Ascending aorta (tissue), 2 donors: ENCODE results near the gene SLC35E4. TPM values are rescaled to one million over a fixed set of nuclear protein-coding genes. Genes with fewer than 3 reads are reported as not detected.
"Not testable (repeated sequence)": the region's sequence is repeated elsewhere in the genome, so short reads cannot be mapped to it uniquely, and the experiment has no call there.

Source experiments
- DNase-seq, 2 donors: peaks; one replicate each; pipeline ENCODE4 v3.0.0-alpha.2; 2019; ENCODE audit warnings: low spot score in 2 of 2
- H3K27ac ChIP-seq, 2 donors: fragments of 200-600 bp; sonication (generic); one replicate each; pipeline ENCODE4 v1.5.1; 2016 to 2017; ENCODE audit warnings: mild to moderate bottlenecking in 1 of 2
- H3K27me3 ChIP-seq: fragments of 200-600 bp; sonication (generic); one replicate; pipeline ENCODE4 v1.5.1; 2017
- H3K36me3 ChIP-seq, 2 donors: fragments of 200-600 bp; sonication (generic); one replicate each; pipeline ENCODE4 v1.5.1; 2016
- H3K4me1 ChIP-seq, 2 donors: fragments of 200-600 bp; sonication (generic); one replicate each; pipeline ENCODE4 v1.5.1; 2016 to 2017; ENCODE audit warnings: mild to moderate bottlenecking in 1 of 2
- H3K4me3 ChIP-seq, 2 donors: fragments of 200-600 bp; sonication (generic); one replicate each; pipeline ENCODE4 v1.5.1; 2016 to 2017; ENCODE audit warnings: mild to moderate bottlenecking in 1 of 2
- H3K9me3 ChIP-seq, 2 donors: fragments of 200-600 bp; sonication (generic); one replicate each; pipeline ENCODE4 v1.5.1; 2016
- intact Hi-C: fragments of 100-400 bp; cut with DNase I; formaldehyde crosslinking; loops from one replicate; pipeline ENCODE4 v1.15.1; 2023
- total RNA-seq: library from RNA; depleted of rRNA; stranded (reverse); fragments of >200 nt; gene quantifications from one replicate; pipeline ENCODE4 v1.1.0, GENCODE V29; 2016
- TF ChIP-seq, protein P1 (sequence below), 3 experiments: fragments of 200-600 bp in 2 of 3; fragments of 450-650 bp in 1 of 3; sonication (generic) in 2 of 3; IDR thresholded peaks; one replicate each; pipeline ENCODE4 v1.5.1; 2016 to 2019; ENCODE audit warnings: antibody characterized with exemption in 3 of 3, mild to moderate bottlenecking in 1 of 3, moderate library complexity in 1 of 3

Gene SLC35E4
- total RNA-seq, 1 donor from 2014 or later = 38.1 TPM

- no peak overlapping the region for H3K27ac ChIP-seq
- intact Hi-C loops = no loop called here
- TF ChIP-seq, protein P1, sequence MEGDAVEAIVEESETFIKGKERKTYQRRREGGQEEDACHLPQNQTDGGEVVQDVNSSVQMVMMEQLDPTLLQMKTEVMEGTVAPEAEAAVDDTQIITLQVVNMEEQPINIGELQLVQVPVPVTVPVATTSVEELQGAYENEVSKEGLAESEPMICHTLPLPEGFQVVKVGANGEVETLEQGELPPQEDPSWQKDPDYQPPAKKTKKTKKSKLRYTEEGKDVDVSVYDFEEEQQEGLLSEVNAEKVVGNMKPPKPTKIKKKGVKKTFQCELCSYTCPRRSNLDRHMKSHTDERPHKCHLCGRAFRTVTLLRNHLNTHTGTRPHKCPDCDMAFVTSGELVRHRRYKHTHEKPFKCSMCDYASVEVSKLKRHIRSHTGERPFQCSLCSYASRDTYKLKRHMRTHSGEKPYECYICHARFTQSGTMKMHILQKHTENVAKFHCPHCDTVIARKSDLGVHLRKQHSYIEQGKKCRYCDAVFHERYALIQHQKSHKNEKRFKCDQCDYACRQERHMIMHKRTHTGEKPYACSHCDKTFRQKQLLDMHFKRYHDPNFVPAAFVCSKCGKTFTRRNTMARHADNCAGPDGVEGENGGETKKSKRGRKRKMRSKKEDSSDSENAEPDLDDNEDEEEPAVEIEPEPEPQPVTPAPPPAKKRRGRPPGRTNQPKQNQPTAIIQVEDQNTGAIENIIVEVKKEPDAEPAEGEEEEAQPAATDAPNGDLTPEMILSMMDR (IDR thresholded peaks at IDR 0.05) = no peak
These were observed 38.9 kb downstream of the SLC35E4 start for GRCh38 chr22:30674482-30674881.

DNA sequence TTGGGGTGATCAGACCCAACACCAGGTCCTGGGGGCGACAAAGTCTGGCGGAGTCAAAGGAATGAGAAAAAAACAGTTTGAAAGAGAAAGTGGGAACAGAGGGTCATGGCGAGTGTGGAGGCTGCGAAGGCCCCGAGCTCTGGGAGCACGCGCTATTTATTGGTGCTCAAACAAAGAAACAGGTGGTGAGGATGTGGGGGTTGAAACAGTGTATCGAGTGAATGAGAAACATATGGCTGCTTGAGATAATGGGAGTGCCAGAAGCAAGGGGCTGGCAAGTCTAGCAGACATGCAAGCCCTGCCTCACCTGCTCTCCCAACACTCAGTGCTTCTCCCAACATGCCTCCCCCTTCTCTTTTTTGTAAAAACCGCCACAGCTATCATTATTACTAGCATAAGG, 39.9 kb downstream of the SLC35E4 start:
- TF ChIP-seq, protein P1 (IDR thresholded peaks at IDR 0.05) = no peak
- no peak for DNase-seq
- Histone ChIP-seq H3K36me3 (no peaks in the 10 kb centered on the region), H3K27me3 (no peaks in the 10 kb centered on the region), H3K9me3 (no peaks in the 10 kb centered on the region), H3K27ac (no peak overlapping the region), H3K4me3 (no peak overlapping the region), H3K4me1 (no peaks in the 10 kb centered on the region)
- intact Hi-C loops = no loop called here

More at GRCh38 chr22:30674482-30674881, 38.9 kb downstream of the SLC35E4 start:
- Histone ChIP-seq H3K4me1 (no peaks in the 10 kb centered on the region), H3K4me3 (no peak overlapping the region), H3K9me3 (no peaks in the 10 kb centered on the region), H3K36me3 (no peaks in the 10 kb centered on the region), H3K27me3 (no peaks in the 10 kb centered on the region)
- no peak for DNase-seq

DNA sequence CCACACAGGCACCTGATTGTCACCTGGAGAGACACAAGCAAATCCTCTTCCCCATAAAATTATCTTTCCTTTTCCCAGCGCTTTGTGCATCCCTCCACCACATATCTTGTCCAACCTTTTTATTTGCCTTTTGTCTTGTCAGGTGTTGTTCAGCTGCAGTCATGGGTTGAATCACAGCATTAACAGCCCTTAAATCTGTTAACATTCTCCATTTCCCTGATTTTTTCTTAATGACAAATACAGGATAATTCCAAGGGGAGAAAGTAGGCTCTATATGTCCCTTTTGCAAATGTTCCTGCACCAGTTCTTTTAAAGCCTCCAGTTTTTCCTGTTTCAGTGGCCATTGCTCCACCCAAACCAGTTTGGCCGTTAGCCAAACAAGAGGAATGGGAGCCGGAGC, 41.0 kb downstream of the SLC35E4 start:
- H3K27me3 ChIP-seq, DNase-seq, H3K27ac ChIP-seq, H3K4me3 ChIP-seq, H3K9me3 ChIP-seq, H3K36me3 ChIP-seq, H3K4me1 ChIP-seq, intact Hi-C loops: not testable (repeated sequence)

- intact Hi-C loops, H3K4me1 ChIP-seq, DNase-seq, H3K27ac ChIP-seq, H3K9me3 ChIP-seq, H3K36me3 ChIP-seq, H3K27me3 ChIP-seq, H3K4me3 ChIP-seq: not testable (repeated sequence)
These were observed 44.5 kb downstream of the SLC35E4 start for GRCh38 chr22:30679895-30680690.

DNA sequence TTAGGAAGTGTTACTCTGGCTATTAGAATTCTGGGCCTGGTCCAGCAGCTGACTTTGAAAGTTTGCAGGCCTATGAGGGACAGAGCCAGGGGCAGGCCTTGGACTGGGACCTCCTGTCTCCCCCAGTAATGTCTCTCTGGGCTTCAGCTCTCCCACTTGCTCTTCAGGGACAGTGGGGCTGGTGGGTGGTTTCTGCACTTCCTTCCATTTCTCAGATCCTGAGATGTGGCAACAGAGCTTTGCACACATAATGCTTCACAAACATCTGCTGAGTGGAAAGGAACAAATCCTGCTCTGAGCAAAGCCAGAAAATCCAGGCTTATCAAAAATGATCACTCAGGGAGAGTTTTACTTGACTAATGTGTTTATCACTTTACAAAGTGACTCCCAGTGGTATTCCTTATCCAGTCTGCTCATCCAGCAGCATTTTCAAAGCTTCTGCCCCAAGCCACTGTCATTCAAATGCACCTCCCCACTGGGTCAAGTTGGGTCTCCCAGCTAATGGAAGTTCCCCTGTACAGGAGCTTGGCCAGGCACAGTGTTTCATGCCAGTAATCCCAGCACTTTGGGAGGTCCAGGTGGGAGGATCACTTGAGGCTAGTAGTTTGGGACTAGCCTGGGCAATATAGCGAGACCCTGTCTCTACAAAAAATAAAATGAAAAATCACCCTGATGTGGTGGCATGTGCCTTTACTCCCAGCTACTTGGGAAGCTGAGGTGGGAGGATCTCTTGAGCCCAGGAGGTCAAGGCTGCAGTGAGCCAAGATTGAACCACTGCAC, 45.6 kb downstream of the SLC35E4 start:
- Histone ChIP-seq H3K9me3 (no peaks in the 10 kb centered on the region), H3K36me3 (no peaks in the 10 kb centered on the region), H3K4me3 (no peak overlapping the region), H3K4me1 (no peaks in the 10 kb centered on the region), H3K27me3 (no peaks in the 10 kb centered on the region), H3K27ac (no peak overlapping the region)
- DNase-seq = no peak
- TF ChIP-seq, protein P1 (IDR thresholded peaks at IDR 0.05) = no peak
- intact Hi-C loops = no loop called here

- no peak for DNase-seq
- TF ChIP-seq, protein P1 (IDR thresholded peaks at IDR 0.05) = no peak
- Histone ChIP-seq H3K9me3 (no peaks in the 10 kb centered on the region), H3K27ac (no peak overlapping the region), H3K36me3 (no peaks in the 10 kb centered on the region), H3K27me3 (no peaks in the 10 kb centered on the region), H3K4me3 (no peak overlapping the region), H3K4me1 (no peaks in the 10 kb centered on the region)
- intact Hi-C loops = no loop called here
These were observed 46.2 kb downstream of the SLC35E4 start for GRCh38 chr22:30681831-30682230.
